ENCODE results near the gene SLX4IP.

Gene SLX4IP

DNA sequence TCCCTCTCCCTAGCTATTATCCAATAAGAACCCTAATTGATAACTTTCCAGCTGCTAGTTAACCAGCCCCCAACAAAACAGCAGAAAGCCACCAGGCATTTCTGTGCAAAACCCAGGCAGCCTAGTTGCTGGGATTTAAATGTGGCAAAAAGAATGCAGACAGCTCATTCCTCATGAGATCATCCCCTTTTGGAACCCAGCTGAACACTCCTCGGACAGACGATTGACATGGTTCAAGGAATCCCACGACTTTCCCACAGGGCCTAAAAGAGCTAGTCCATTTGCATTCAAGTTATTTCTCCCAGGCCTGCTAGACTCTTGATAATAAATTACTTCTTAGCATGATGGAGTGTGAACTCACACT, 214.7 kb downstream of the SLX4IP start:
- no peak for DNase-seq (ENCODE audit: low spot score)

- no peak for DNase-seq (ENCODE audit: low spot score)
Observed at GRCh38 chr20:10651227-10651990, 216.3 kb downstream of the SLX4IP start.

GRCh38 chr20:10652185-10652584, 217.1 kb downstream of the SLX4IP start:
- DNase-seq (ENCODE audit: low spot score): no peak

GRCh38 chr20:10652660-10653261, 217.7 kb downstream of the SLX4IP start:
- DNase-seq (ENCODE audit: low spot score): no peak

DNA sequence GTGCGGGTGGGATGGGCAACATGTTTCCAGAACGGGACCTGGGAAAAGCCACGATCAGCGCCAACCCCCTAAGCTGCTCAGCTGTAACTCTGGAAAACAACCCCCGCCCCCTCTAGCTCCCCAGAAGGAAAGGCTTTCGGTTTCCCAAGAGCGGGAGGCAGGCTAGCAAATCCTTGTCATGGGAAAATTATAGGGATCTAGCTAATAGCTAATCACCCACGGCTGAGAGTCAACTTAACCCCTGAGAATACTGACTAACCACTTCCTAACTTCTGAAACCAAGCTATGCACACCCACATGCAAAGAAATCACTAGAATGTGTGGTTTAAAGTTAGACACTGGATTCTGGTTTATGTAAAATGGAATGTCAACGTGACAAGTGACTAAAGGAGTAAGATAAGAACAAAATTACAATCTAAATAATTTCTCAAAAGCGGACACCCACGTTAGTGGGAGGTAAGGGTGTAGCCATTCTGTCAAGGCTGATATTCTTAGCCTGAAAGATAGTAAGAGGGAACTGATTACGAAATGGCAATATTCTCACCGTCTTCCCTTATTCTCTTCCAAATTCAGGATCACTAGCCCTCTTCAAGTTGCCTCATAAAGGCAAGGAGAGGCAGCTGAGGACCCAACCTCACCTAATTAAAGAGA, 218.6 kb downstream of the SLX4IP start:
- DNase-seq (ENCODE audit: low spot score): no peak

DNA sequence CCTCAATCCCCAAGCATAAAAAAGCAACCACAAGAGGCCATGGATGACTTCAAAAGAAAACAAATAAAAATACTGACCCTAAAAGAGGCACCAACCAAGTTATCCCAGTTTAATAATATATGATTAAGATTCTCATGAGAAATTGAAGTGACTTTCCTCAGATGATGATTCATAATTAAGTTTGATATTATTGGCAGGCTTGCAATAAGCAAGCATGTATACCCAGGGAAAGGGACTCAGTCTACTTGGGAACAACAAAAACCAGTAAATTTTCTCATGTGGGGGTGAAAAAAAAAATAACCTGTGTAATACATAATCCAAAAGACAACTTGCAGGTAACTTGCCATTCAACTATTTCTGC, 219.1 kb downstream of the SLX4IP start:
- DNase-seq (ENCODE audit: low spot score): no peak

DNA sequence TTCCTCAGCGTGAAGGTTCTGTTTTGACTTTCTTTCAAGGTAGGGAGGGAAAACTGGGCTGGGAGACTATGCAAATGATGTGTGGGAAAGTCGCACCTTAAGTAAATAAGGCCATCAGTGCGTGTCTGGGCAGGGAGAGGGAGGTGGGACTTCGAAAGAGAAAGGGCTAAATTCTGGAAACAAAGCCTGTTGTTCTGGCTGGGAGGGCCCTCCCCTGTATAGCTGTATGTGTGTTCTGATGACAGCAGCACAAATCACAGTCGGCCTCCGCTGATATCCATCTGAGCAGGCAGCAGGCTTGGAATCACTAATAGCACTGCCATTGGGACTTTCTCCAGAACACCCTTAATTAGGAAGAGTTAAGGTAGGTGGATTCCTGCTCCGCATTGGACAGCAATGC, 219.5 kb downstream of the SLX4IP start:
- no peak for DNase-seq (ENCODE audit: low spot score)

DNA sequence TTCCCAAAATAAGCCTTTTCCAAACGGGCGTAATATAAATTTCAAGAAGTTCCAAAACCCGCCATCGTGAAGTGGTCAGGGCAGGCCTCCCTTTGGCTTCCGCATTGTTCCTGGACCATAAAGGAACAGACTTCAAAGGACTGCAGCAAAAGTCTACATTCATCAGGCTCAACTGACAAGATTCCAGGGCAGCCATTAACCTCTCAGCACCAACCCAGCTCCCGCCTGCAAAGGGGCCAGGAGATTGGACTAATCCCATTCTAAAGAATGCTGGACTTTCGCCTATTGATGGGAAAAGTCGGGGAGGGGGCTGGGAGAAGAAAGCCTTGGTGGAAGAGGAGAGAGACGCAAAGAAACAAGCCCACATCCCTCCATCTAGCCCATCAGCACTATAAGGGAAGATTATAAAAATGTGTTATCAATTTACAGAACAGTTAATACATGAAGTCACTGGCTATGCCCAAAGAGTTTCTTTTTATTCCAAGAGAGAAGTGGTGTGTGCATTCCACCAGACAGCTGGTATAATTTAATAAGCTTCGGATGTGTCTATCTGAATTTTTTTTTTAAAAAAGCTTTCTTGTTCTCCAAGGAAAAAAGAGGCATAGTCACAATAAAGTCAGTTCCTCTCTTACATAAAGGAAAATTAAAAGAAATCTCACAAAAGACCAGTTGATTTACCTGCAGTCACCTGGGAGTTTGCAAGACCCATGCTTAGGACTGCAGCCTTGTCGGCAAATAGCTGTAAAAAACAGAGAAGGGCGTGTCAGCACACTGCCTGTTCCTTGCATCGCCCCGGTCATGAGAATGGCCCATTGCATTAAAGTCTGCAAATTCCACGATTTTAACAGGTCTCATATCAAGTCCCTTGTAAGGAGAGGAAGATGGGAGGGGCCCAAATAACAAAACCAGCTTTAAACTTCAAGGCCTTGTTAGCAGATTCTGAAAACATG, 220.9 kb downstream of the SLX4IP start:
- no peak for DNase-seq (ENCODE audit: low spot score)

- DNase-seq (ENCODE audit: low spot score): no peak
Observed at GRCh38 chr20:10657453-10657852, 222.3 kb downstream of the SLX4IP start.

DNA sequence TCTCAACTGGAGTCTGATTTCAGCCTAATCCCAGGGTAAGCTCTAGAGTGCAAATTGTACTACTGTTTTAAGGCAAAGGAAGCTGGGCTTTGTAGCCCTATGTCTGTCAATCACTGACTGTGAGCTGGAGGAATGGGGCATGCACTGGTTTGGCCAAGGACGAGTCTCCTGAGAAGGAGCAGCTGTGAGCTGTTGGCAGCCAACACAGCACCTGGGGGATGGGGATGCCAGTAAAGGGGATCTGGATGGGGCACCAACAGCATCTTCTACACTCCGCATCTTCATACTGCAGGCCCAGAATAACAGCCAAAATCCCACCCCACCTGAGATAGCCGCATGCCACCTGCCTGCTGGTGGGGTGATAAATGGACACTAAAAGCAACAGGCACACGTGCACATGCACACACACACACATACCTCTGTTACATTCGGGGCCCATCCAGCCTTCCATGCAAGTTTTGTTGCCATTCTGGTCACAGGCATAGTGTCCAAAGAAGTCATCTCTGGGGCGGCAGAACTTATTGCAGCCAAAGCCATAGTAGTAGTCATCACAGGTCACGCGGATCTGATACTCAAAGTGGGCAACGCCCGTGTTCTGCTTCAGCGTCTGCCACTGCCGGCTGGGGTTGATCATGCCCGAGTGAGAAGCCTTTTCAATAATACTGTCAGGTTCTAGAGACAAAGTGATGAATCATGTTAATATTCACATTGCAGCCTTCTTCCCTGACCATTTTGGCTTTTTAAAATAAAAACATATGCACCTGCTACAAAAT, 223.1 kb downstream of the SLX4IP start:
- DNase-seq (ENCODE audit: low spot score): no peak

GRCh38 chr20:10658876-10659632, 223.9 kb downstream of the SLX4IP start:
- DNase-seq (ENCODE audit: low spot score): no peak

DNA sequence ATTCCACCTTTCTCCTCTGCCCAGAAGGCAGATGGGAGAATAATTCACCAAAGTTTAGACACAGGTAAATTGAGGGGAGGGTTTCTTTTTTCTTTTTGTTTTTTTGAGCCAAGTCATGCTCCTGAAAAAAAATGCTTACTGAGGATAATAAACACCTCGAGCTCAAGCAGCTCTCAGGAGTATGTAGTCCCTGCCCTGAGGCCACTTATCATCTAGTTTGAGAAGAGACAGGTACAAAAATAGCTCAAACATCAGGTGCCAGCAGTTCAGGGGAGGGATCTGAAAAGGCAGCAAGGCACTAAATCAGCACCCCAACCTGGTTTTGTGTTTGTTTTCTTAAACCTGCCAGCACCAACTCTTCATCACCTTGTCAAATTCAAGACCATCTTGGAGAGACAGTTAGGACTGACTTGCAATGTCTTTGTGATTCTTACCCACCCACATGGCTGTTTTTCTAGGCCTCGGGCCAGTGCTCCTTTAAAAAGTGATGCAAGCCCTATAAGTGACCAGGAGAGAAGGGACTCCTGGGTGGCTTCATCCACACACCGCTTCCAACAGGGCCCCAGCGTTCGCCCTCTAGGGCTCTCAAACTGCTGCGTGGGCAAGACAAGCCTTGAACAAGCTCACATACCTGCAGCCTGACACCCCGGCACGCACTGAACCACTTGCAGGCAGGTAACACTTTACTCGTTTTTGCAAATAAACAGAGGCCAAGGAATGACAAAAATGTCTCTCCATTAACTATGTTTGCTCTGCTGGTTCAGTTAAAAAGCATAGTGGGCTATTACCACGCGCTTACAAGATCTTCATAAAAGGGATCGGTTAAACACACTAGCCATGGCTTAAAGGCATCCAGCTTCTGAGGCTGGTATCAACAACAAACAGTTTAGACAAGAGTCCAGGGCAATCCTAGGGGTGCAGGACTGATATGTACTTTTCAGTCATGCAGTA, 224.8 kb downstream of the SLX4IP start:
- DNase-seq (ENCODE audit: low spot score): no peak

DNA sequence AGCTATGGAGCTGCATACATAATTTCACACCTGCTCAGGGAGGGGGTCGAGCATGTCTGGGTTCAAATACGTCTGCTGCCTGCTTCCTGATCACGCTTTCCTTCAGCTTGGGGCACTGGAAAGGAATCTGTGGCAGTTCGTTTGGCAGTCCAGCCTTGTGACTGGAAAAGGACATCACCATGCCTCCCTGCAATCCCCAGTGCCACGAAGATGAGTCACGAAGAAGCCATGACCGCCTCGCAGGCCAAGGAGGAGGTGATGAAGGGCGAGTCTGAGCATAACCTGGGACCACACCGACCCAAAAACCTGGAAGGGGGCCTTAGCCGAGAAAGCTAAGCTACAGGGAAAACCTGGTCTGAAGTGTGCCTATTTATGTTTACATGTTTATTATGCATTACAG, 225.6 kb downstream of the SLX4IP start:
- DNase-seq (ENCODE audit: low spot score): no peak

GRCh38 chr20:10661261-10661660, 226.2 kb downstream of the SLX4IP start:
- no peak for DNase-seq (ENCODE audit: low spot score)

GRCh38 chr20:10662151-10662550, 227.0 kb downstream of the SLX4IP start:
- no peak for DNase-seq (ENCODE audit: low spot score)

GRCh38 chr20:10662661-10663458, 227.8 kb downstream of the SLX4IP start:
- no peak for DNase-seq (ENCODE audit: low spot score)

DNA sequence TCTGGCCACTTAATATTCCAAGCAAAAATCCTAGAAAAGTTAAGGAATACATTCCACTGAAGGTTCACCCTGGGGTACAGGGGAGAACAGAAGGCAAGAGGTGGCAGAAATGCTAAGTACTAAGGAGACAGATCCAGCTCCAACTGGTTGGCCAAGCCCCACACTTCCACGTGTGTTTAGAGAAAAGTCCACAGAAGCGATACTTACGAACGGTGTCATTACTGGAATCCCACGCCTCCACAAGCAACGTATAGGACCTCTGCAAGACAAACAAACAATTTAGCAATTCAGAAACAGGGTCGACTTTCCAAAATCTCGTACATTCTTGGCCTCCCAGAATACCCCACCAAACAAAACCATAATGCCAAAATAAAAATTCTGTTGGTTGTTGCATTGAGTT, 228.7 kb downstream of the SLX4IP start:
- DNase-seq (ENCODE audit: low spot score): no peak

- no peak for DNase-seq (ENCODE audit: low spot score)
Observed at GRCh38 chr20:10665027-10665561, 230.0 kb downstream of the SLX4IP start.

DNA sequence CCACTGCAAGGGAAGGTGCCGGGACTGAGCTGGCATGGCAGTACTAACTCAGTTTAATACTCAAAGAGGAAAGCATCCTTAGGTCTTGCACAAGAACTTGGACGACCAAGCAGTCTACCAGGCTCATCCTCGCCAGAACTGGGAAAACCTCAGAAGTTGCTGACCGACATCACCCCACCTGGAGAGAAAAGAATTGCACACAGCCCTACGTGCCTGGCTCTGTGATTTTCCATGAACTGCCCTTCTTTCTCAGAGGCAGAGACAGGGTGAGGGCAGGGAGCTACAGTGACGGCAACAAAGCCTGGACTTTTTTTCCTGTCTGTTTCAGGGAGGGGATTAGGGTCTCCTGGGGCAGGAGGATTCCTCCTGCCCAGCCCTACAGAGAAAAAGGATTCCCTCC, 230.7 kb downstream of the SLX4IP start:
- DNase-seq (ENCODE audit: low spot score): no peak
